Measurements from ENCODE around the gene CMTM7.

DNA sequence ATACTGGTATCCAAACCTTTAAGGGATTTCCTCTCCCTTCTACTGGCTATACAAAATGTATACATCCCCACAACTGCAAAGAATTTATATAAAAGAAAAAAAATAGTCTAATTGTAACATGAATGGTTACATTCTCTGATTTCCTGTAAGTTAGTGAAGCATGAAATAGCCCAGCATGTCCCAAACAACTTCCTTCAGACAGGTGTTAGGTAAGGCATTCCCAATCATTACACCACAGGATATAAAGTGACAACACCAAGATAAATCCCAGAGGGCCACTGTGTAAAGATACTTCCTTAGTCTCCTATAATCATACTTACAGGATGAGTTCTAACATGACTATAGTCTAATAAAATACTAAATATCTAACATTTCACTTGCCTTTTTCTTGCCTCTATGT lies 103.4 kb downstream of the CMTM7 start:
- TF ChIP-seq, protein P1, sequence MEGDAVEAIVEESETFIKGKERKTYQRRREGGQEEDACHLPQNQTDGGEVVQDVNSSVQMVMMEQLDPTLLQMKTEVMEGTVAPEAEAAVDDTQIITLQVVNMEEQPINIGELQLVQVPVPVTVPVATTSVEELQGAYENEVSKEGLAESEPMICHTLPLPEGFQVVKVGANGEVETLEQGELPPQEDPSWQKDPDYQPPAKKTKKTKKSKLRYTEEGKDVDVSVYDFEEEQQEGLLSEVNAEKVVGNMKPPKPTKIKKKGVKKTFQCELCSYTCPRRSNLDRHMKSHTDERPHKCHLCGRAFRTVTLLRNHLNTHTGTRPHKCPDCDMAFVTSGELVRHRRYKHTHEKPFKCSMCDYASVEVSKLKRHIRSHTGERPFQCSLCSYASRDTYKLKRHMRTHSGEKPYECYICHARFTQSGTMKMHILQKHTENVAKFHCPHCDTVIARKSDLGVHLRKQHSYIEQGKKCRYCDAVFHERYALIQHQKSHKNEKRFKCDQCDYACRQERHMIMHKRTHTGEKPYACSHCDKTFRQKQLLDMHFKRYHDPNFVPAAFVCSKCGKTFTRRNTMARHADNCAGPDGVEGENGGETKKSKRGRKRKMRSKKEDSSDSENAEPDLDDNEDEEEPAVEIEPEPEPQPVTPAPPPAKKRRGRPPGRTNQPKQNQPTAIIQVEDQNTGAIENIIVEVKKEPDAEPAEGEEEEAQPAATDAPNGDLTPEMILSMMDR (IDR thresholded peaks at IDR 0.05; ENCODE audit: control extremely low read depth in 1 of 3, insufficient read depth in 1 of 3, low read depth in 1 of 3, low read length in 3 of 3): no peak
- TF ChIP-seq HDAC6 (IDR thresholded peaks at IDR 0.05; ENCODE audit: low read depth, low read length) (no peak), CEBPB (IDR thresholded peaks at IDR 0.05; ENCODE audit: low read depth, low read length) (no peak), NRF1 (IDR thresholded peaks at IDR 0.05; ENCODE audit: low read depth, low read length) (no peak), SP1 (IDR thresholded peaks at IDR 0.05; ENCODE audit: low read depth, low read length) (no peak), RAD21 (IDR thresholded peaks at IDR 0.05 in 1 of 2, conservative IDR thresholded peaks at IDR 0.05 in 1 of 2; ENCODE audit: low read depth in 2 of 2, low read length in 2 of 2) (no peak), EP300 (IDR thresholded peaks at IDR 0.05; ENCODE audit: borderline replicate concordance in 1 of 2, low read depth in 2 of 2, low read length in 2 of 2) (no peak), POLR2AphosphoS5 (IDR thresholded peaks at IDR 0.05; ENCODE audit: low read depth, low read length) (no peak), HDAC2 (IDR thresholded peaks at IDR 0.05; ENCODE audit: borderline replicate concordance in 1 of 2, low read depth in 2 of 2, low read length in 2 of 2) (no peak), POLR2A (IDR thresholded peaks at IDR 0.05; ENCODE audit: control extremely low read depth in 1 of 2, low read depth in 2 of 2, low read length in 2 of 2) (no peak), TEAD4 (IDR thresholded peaks at IDR 0.05; ENCODE audit: low read depth, low read length) (no peak), MAX (IDR thresholded peaks at IDR 0.05) (no peak), CREB1 (IDR thresholded peaks at IDR 0.05) (no peak), TAF1 (IDR thresholded peaks at IDR 0.05; ENCODE audit: low read depth, low read length) (no peak)
